ENCODE data around the gene DCTN3. TPM values are rescaled to one million over a fixed set of nuclear protein-coding genes. Genes with fewer than 3 reads are reported as not detected.

Gene DCTN3
- total and polyA plus RNA-seq, 2 experiments from 2014 or later: 12.9 to 17.9 TPM

GRCh38 chr9:34607331-34607730, 13.0 kb downstream of the DCTN3 start:
- H3K9me2 ChIP-seq (ENCODE audit: insufficient read depth): no peaks in the 10 kb centered on the region
- no peak overlapping the region for H3K27ac Mint-ChIP-seq
- no peaks in the 10 kb centered on the region for H4K20me1 ChIP-seq (replicated peaks; ENCODE audit: insufficient read depth)
- no peaks in the 10 kb centered on the region for H3K36me3 Mint-ChIP-seq (ENCODE audit: low read depth)
- 0 out of 2 replicates have a peak, but pooled peaks cover 2% of the 10 kb centered on the region for H3F3A ChIP-seq (replicated peaks; ENCODE audit: low read depth)
- no peaks in the 10 kb centered on the region for H3K9me3 Mint-ChIP-seq
- H3K27me3 ChIP-seq (ENCODE audit: insufficient read depth): peaks cover 1% of the 10 kb centered on the region; the same call in 1 of the 2 replicates
- H3K4me1 ChIP-seq (ENCODE audit: insufficient read depth): peaks cover 7% of the 10 kb centered on the region; the same call in 1 of the 2 replicates
- H3K4me3 ChIP-seq: no peak overlapping the region
- no peak overlapping the region for H3K27ac ChIP-seq (ENCODE audit: low read depth)
- peaks cover 14% of the 10 kb centered on the region for H3K4me1 Mint-ChIP-seq
- H3K4me3 Mint-ChIP-seq: no peak overlapping the region
- no peak for TF ChIP-seq JUNB (IDR thresholded peaks at IDR 0.05; ENCODE audit: unreplicated experiment)
- no peak for TF ChIP-seq ZNF462 (CRISPR knock-in tag; IDR thresholded peaks at IDR 0.05)
- no peak for TF ChIP-seq EZH2 (IDR thresholded peaks at IDR 0.05; ENCODE audit: low read depth, unreplicated experiment)
- TF ChIP-seq REST (IDR thresholded peaks at IDR 0.05; ENCODE audit: unreplicated experiment): no peak
- no peak for TF ChIP-seq POLR2AphosphoS5 (IDR thresholded peaks at IDR 0.05; ENCODE audit: low read depth)
- no peak overlapping the region for H2AFZ ChIP-seq
- no peaks in the 10 kb centered on the region for H3K36me3 ChIP-seq (ENCODE audit: insufficient read depth)
- peaks cover 7% of the 10 kb centered on the region for H3K27me3 Mint-ChIP-seq (ENCODE audit: insufficient read depth, low read depth, poor library complexity)
- no peaks in the 10 kb centered on the region for H3K79me2 ChIP-seq (replicated peaks; ENCODE audit: insufficient read depth)
- ATAC-seq (no peak), DNase-seq (ENCODE audit: low spot score) (no peak)
- no peak overlapping the region for H3K4me2 ChIP-seq

All from GM23338 (cell line).